Measurements from ENCODE around the gene SERPINA5. TPM values are rescaled to one million over a fixed set of nuclear protein-coding genes. Genes with fewer than 3 reads are reported as not detected.

SERPINA5 gene
- total and polyA plus RNA-seq, 2 donors (not counting 1 experiment from before 2014, with no cell fraction given): not detected

GRCh38 chr14:94597788-94598187 lies 16.6 kb downstream of the SERPINA5 start:
- peaks cover 15% of the 10 kb centered on the region for H3K4me1 ChIP-seq (ENCODE audit: control insufficient read depth, extremely low read depth, insufficient read depth, low read length)
- H3K4me2 ChIP-seq (ENCODE audit: extremely low read depth, insufficient read depth, low read length): no peak overlapping the region
- H3K27me3 ChIP-seq (ENCODE audit: control insufficient read depth, insufficient read depth, low read length): no peaks in the 10 kb centered on the region
- no peak overlapping the region for H3K4me3 ChIP-seq (replicated peaks in 1 of 4; ENCODE audit: control extremely low read depth in 1 of 4, insufficient read depth in 1 of 4, low read depth in 3 of 4, low read length in 4 of 4)
- no peaks in the 10 kb centered on the region for H4K20me1 ChIP-seq (ENCODE audit: control insufficient read depth, extremely low read depth, insufficient read depth, low read length)
- no peak overlapping the region for H2AFZ ChIP-seq (ENCODE audit: low read length)
- H3K9ac ChIP-seq (ENCODE audit: insufficient read depth, low read length): no peak overlapping the region
- no peak overlapping the region for H3K27ac ChIP-seq (ENCODE audit: insufficient read depth, low read length)
- TF ChIP-seq EZH2 (IDR thresholded peaks at IDR 0.05; ENCODE audit: low read length, missing control alignments) (no peak), CTCF (conservative IDR thresholded peaks at IDR 0.05 in 1 of 2, IDR thresholded peaks at IDR 0.05 in 1 of 2; ENCODE audit: low read depth in 1 of 2, low read length in 2 of 2) (no peak)
- no peaks in the 10 kb centered on the region for H3K9me3 ChIP-seq (ENCODE audit: control insufficient read depth, insufficient read depth, low read depth, low read length)
- H3K79me2 ChIP-seq (ENCODE audit: control insufficient read depth, insufficient read depth, low read length): no peaks in the 10 kb centered on the region
- no peak for DNase-seq (ENCODE audit: low read depth in 2 of 2)
- no peaks in the 10 kb centered on the region for H3K36me3 ChIP-seq (ENCODE audit: control insufficient read depth, insufficient read depth, low read length)

DNA sequence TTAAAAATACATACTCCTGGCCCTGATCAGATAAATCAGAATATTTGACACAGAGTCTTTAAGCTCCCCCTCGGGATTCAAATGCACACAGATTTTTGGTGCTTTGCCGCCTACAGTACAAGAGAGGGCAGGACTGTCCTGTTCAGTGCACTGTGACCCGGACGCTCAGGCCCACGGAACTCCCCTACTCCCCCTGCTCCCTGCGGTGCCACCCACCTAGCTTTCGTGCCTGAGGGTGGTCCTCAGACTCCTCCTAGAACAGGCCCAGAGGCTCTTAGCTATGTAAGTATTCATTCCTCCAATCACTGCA lies 17.2 kb downstream of the SERPINA5 start:
- Histone ChIP-seq H3K36me3 (ENCODE audit: control insufficient read depth, insufficient read depth, low read length) (no peaks in the 10 kb centered on the region), H3K27ac (ENCODE audit: insufficient read depth, low read length) (no peak overlapping the region), H3K9me3 (ENCODE audit: control insufficient read depth, insufficient read depth, low read depth, low read length) (no peaks in the 10 kb centered on the region), H3K79me2 (ENCODE audit: control insufficient read depth, insufficient read depth, low read length) (no peaks in the 10 kb centered on the region), H2AFZ (ENCODE audit: low read length) (no peak overlapping the region), H3K4me3 (replicated peaks in 1 of 4; ENCODE audit: control extremely low read depth in 1 of 4, insufficient read depth in 1 of 4, low read depth in 3 of 4, low read length in 4 of 4) (no peak overlapping the region), H3K27me3 (ENCODE audit: control insufficient read depth, insufficient read depth, low read length) (no peaks in the 10 kb centered on the region), H3K4me1 (ENCODE audit: control insufficient read depth, extremely low read depth, insufficient read depth, low read length) (peaks cover 15% of the 10 kb centered on the region), H3K9ac (ENCODE audit: insufficient read depth, low read length) (no peak overlapping the region), H4K20me1 (ENCODE audit: control insufficient read depth, extremely low read depth, insufficient read depth, low read length) (no peaks in the 10 kb centered on the region), H3K4me2 (ENCODE audit: extremely low read depth, insufficient read depth, low read length) (no peak overlapping the region)
- no peak for TF ChIP-seq CTCF (conservative IDR thresholded peaks at IDR 0.05 in 1 of 2, IDR thresholded peaks at IDR 0.05 in 1 of 2; ENCODE audit: low read depth in 1 of 2, low read length in 2 of 2)
- no peak for TF ChIP-seq EZH2 (IDR thresholded peaks at IDR 0.05; ENCODE audit: low read length, missing control alignments)
- DNase-seq (ENCODE audit: low read depth in 2 of 2): no peak

DNA sequence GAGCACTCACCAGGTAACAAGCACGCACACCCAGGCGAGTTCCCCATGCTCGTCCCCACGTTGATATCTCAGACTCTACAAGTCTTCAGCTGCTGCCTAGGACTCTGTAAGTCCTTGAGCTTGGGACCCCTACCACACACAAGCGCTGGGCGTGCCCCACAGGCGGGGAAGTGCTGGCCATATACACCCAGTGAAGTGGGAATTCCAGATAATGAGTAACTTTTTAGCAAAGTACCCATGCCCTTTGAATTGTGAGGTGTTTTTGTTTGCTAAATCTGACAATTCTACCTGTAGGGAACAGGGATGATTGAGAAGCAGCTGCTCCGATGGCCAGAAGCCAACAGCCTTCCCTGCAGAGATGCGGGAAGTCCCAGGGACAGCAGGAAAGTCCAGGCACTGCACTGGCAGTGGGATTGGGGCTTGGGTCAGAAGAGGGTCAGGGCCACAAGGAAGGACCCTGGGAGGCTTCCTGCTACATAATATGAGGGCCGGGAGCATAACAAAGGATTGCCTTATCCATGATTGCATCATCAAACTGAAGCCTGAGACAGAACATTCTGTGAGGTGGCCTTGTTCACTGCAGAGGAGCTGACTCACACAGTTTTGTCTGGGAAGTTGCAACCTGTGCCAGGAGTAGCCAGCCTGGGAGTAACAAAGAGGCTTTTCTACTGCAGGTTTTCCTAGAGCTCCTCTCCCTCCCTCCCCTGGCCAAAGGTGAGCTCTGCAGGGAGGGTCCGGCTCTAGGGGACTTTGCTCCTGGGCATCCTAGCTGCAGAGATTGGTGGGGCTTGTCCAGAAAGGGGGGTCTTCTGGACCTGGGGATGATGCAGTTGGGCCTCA lies 17.8 kb downstream of the SERPINA5 start:
- H3K36me3 ChIP-seq (ENCODE audit: control insufficient read depth, insufficient read depth, low read length): no peaks in the 10 kb centered on the region
- H3K9me3 ChIP-seq (ENCODE audit: control insufficient read depth, insufficient read depth, low read depth, low read length): no peaks in the 10 kb centered on the region
- no peak for TF ChIP-seq CTCF (conservative IDR thresholded peaks at IDR 0.05 in 1 of 2, IDR thresholded peaks at IDR 0.05 in 1 of 2; ENCODE audit: low read depth in 1 of 2, low read length in 2 of 2)
- TF ChIP-seq EZH2 (IDR thresholded peaks at IDR 0.05; ENCODE audit: low read length, missing control alignments): no peak
- H3K9ac ChIP-seq (ENCODE audit: insufficient read depth, low read length): no peak overlapping the region
- peak; percentile 98 to 99 for DNase-seq (ENCODE audit: low read depth in 2 of 2)
- no peaks in the 10 kb centered on the region for H3K79me2 ChIP-seq (ENCODE audit: control insufficient read depth, insufficient read depth, low read length)
- H3K4me2 ChIP-seq (ENCODE audit: extremely low read depth, insufficient read depth, low read length): no peak overlapping the region
- H3K27ac ChIP-seq (ENCODE audit: insufficient read depth, low read length): no peak overlapping the region
- no peak overlapping the region for H3K4me3 ChIP-seq (replicated peaks in 1 of 4; ENCODE audit: control extremely low read depth in 1 of 4, insufficient read depth in 1 of 4, low read depth in 3 of 4, low read length in 4 of 4)
- H3K27me3 ChIP-seq (ENCODE audit: control insufficient read depth, insufficient read depth, low read length): no peaks in the 10 kb centered on the region
- H2AFZ ChIP-seq (ENCODE audit: low read length): no peak overlapping the region
- H3K4me1 ChIP-seq (ENCODE audit: control insufficient read depth, extremely low read depth, insufficient read depth, low read length): peaks cover 15% of the 10 kb centered on the region
- no peaks in the 10 kb centered on the region for H4K20me1 ChIP-seq (ENCODE audit: control insufficient read depth, extremely low read depth, insufficient read depth, low read length)

All from fibroblast of lung (primary cell).